D341Med (cell line): ENCODE results near the gene CYP2S1.
"Not testable (repeated sequence)": the region's sequence is repeated elsewhere in the genome, so short reads cannot be mapped to it uniquely, and the experiment has no call there.

Source experiments
- DNase-seq: peaks from one replicate; pipeline ENCODE4 v3.0.0; 2012; ENCODE audit warnings: low spot score

The CYP2S1 gene, protein sequence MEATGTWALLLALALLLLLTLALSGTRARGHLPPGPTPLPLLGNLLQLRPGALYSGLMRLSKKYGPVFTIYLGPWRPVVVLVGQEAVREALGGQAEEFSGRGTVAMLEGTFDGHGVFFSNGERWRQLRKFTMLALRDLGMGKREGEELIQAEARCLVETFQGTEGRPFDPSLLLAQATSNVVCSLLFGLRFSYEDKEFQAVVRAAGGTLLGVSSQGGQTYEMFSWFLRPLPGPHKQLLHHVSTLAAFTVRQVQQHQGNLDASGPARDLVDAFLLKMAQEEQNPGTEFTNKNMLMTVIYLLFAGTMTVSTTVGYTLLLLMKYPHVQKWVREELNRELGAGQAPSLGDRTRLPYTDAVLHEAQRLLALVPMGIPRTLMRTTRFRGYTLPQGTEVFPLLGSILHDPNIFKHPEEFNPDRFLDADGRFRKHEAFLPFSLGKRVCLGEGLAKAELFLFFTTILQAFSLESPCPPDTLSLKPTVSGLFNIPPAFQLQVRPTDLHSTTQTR

DNA sequence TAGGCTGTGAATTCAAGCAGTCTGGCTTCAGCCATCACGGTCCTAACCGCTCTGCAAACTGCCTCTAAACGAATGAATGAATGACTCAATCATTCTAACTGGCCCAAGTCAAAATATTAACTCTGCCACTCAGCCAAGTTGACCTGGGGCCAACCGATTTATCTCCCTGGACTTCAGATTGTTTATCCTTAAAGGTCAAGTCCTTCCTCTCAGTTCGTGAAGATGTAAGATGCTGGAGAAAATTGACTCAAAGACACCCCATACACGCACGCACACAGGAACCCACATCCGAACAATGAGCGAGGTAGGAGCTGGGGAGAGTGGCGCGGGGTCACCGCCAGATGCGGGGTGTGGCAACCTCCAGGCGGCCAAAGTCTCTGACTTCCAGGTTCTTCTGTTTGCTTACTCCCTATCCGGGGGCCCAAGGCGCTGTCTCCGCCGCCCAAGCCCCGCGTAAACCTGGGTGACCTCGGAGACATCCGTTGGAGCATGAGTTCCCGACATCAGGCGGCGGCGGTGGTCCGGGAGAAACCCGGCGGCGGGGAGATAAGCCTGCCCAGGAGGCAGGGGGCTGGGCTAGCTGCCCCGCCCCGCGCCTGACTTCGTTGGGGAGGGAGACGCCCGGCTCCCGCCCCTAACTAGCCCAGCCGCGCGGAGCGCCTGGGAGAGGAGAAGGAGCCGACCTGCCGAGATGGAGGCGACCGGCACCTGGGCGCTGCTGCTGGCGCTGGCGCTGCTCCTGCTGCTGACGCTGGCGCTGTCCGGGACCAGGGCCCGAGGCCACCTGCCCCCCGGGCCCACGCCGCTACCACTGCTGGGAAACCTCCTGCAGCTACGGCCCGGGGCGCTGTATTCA lies at the start of gene CYP2S1:
CYP2S1 (plus strand) TSS at position 646 of the 856 bp plus-strand sequence; CDS start at position 692, 46 bp downstream.
- DNase-seq, result peak; percentile 56

DNA sequence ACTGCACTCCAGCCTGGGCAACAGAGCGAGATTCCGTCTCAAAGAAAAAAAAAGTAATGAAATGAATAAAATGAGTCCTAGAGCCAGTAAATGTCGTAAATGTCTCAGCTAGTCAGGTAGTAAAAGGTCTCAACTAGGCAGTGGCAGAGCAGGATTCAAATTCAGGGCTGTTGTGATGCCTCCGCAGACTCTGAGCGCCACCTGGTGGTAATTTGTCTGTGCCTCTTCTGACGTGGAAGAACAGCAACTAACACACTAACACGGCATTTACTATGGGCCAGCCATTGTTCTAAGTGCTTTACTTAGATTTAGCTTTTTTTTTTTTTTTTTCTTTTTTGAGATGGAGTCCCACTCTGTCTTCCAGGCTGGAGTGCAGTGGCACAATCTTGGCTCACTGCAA lies 48.6 kb upstream of the CYP2S1 start:
- peak; percentile 71 for DNase-seq

DNA sequence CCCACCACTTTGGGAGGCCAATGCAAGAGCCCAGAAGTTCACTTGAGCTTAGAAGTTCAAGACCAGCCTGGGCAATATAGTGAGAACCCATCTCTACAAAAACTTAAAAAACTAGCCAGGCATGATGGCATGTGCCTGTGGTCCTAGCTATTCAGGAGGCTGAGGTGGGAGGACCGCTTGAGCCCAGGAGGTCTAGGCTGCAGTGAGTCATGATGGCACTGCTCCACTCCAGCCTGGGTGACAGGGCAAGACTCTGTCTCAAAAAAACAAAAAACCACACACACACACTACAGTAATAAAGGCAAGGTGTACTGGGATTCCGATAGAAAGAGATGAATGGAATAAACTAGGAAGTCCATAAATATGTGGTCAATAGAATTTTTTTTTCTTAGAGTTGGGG lies 43.2 kb upstream of the CYP2S1 start:
- DNase-seq, result no peak

DNA sequence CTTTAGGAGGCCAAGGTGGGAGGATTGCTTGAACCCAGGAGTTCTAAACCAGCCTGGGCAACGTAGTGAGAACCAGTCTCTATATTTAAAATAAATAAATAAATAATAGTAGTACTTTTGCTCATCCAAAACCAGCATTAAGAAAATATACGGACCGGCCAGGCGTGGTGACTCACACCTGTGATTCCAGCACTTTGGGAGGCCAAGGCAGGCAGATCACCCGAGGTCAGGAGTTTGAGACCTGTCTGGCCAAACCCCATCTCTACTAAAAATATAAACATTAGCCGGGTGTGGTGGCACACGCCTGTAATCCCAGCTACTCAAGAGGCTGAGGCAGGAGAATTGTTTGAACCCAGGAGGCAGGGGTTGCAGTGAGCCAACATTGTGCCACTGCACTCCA lies 42.0 kb upstream of the CYP2S1 start:
- DNase-seq, result not testable (repeated sequence)

DNA sequence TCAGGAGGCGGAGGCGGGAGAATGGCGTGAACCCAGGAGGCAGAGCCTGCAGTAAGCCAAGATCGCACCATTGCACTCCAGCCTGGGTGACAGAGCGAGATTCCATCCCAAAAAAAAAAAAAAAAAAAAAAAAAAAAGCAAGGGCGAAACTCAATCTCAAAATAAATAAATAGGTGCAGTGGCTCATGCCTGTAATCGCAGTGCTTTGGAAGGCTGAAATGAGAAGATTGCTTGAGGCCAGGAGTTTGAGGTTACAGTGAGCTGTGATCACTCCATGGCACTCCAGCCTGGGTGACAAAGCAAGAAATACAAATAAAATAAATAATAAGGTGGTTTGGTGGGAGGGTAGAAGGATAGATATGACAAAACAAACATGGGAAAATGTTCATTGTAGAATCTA lies 39.0 kb upstream of the CYP2S1 start:
- no peak for DNase-seq

DNA sequence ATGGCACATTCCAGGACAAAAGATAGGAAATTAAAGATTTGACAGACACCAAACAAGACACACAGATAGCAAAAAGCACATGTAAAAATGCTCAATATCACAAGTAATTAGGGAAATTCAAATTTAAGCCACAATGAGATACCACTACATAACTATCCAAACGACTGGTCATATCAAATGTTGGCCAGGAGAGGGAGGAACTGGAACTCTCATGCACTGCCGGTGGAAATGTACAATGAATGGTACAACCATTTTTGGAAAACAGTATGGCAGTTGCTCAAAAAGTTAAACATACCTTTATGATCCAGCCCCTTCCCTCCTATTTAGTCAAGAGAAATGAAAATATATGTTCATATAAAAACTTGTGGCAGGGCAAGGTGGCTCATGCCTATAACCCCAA lies 36.8 kb upstream of the CYP2S1 start:
- no peak for DNase-seq

DNA sequence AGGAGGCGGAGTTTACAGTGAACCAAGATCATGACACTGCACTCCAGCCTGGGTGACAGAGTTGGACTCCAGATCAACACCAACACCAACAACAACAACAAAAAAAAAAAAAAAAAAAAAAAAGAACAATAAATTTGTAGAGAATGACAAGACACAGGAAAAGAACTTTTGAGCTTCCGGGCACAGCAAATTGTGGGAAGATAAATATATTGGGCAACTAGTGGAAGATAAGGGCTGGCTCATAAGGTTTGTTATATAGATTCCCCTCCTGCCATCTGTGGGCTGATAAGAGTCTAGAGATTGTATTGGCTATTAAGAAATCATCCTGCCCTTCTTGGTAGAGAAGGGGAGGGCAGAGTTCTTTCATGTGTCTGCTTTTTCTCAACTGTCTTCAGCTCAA lies 33.1 kb upstream of the CYP2S1 start:
- DNase-seq, result no peak

DNA sequence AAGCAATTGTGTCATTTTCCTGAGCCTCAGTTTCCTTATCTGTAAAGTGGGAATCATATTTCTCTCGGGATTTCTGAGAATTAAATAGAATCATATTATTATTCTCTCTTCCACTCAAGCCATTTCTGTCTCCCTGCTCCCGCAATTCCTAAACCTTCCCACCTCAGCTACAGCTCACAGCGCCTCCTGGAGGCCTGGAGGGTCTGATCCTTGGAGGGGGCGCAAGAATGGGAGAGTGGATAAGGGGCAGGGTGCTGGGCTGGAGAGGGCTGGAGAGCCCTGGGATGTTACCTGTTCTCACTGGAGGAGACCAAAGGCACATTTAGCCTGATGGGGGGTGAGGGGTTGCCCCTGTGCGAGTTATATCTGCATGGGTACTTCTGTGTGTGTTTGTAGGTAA lies 31.1 kb upstream of the CYP2S1 start:
- DNase-seq, result no peak

DNA sequence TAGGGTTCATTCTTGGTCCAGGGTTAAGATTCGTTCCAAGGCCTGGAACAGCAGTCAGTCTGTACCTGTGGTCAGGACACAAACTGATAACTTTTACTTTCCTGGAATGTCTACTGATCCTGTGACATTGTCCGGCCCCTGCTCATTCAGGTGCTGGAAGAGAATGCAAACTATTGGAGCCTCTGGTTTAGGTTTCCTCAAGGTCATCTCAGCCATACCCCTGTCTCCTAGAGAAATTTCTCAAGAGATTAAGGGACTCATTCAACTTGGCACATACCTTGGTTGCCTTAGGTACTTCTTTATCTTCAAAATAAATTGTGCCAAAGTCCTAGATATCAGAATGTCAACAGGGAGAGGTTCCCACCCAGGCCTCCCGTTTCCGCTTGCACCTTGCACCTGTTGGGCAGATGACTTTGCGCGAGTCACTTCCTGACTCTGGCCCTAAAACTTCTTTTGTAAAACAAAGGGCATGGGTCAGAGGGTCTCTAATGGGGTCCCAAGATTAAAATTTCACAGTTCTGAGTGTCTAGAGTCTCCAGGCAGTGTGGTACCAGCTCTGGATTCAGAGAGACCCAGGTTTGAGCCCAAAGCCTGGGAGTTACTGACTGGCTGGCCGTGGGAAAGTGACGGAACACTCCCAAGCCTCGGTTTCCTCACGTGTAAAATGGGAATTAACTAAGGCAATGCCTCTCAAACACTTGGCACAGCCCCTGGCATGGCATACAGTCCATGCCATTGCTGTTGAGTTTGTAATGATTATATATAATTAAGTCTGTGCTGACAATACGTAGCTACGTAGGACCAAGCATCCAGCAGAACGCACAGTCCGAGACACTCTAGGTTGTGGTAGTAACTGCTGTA lies 25.8 kb upstream of the CYP2S1 start:
- no peak for DNase-seq

DNA sequence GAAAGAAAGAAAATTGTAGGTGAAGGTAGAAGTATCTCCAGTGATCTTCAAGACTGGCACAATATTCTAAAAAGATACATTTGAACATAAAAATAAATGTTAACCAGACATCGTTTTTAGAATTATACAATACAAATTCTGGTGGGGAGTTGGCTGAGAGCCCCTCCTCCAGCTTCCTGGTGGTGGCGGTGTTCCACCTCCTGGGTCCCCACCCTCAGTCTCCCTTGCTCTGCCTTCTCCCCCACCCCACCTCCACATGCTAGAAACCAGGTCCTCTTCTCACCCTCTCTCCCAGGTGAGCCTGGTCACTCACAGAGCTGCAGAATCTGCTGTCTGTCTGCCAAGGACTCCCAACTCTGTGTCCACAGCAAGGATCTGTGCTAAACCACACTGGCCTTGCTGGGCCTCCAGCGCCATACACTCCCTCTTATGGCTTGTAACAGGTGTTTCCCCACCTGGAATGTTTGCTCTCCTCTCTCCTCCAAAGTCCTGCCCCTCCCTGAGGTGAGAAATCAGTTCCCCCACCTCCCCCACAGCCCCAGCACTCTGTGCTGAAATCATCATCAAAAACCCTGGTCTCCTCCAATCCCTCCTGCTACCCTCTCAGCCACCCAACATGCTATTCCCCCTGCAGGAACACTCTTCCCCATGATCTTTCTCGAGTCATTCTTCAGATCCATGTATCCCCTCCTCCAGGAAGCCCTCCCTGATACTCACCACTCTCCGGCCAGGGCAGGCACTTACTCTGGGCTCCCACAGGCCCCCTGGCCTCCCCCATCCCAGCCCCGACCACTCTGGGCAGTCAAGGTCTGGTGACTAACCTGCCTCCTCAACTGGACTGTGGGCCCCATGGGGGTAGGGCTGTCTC lies 20.5 kb upstream of the CYP2S1 start:
- DNase-seq, result no peak

DNA sequence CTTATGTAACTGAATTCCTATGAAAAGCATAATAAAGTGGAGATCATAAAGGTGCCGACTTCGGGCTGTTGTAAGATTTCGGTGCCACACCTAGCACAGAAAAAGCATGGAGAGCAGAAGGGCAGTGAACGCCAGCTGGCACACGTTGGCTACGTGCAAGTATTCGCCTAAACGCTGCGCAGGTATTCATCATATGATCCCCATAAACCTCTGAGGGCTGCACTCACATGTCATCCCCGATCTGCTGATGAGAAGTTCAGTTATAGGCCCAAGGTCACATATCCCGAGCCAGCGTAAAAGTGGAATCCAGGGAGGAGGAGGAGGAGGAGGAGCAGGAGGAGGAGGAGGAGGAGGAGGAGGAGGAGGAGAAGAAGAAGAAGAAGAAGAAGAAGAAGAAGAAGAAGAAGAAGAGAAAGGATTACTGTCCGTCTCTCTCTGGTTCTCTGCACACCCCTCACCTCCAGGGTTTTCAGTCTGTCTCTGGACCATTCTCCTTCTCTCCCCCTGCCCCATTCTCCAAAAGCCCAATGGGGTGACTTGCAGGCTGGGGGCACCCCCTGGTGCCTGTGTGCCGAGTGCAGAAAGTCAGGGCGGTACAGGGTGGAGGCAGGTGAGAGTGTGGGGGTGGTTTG lies 18.6 kb upstream of the CYP2S1 start:
- DNase-seq, result no peak

DNA sequence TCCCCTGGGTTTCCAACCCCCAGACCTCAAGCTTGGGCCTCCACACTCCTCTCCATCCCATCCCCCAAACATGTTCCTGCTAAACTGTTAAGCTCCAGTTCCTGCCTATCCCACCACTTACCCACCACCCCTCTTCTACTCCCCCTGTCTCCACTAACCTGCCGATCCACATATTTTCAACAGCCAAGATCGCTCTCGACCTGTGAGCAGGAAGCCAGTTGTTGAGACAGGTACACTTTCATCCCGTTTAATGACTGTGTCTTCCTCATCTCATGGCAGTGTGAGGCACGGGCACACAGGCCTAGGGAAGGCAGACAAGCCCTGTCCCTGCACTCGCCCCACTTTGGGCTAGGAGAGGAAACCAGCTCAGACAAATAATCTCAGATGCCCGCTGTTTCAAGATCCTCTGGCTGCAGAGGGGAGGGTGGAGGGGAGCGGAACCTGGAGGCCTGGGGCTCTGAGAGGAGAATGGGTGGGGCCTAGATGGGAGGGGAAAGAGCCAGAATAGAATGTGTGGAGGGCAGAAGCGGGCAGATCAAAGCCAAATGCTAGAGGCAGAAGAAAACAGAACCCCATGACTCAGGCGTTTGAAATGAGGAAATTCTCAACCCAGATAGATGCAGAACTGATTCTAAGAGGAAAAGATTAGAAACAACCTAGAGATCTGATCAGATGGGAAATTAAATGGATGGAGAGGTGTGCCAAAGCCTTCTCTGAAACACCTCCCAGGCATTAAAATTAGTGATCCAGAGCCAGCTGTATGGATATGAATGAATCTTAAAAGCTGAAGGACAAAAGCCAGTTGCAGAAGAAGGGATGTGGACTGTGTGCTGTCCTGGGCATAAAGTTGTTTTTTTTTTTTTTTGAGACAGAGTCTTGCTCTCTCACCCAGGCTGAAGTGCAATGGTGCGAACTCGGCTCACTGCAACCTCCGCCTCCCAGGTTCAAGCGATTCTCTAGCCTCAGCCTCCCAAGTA lies 16.9 kb upstream of the CYP2S1 start:
- no peak for DNase-seq

DNA sequence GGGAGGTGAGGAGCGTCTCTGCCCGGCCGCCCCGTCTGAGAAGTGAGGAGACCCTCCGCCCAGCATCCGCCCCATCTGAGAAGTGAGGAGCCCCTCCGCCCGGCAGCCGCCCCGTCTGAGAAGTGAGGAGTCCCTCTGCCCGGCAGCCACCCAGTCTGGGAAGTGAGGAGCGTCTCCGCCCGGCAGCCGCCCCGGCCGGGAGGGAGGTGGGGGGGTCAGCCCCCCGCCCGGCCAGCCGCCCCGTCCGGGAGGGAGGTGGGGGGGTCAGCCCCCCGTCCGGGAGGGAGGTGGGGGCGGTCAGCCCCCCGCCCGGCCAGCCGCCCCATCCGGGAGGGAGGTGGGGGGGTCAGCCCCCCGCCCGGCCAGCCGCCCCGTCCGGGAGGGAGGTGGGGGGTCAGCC lies 12.8 kb upstream of the CYP2S1 start:
- not testable (repeated sequence) for DNase-seq

DNA sequence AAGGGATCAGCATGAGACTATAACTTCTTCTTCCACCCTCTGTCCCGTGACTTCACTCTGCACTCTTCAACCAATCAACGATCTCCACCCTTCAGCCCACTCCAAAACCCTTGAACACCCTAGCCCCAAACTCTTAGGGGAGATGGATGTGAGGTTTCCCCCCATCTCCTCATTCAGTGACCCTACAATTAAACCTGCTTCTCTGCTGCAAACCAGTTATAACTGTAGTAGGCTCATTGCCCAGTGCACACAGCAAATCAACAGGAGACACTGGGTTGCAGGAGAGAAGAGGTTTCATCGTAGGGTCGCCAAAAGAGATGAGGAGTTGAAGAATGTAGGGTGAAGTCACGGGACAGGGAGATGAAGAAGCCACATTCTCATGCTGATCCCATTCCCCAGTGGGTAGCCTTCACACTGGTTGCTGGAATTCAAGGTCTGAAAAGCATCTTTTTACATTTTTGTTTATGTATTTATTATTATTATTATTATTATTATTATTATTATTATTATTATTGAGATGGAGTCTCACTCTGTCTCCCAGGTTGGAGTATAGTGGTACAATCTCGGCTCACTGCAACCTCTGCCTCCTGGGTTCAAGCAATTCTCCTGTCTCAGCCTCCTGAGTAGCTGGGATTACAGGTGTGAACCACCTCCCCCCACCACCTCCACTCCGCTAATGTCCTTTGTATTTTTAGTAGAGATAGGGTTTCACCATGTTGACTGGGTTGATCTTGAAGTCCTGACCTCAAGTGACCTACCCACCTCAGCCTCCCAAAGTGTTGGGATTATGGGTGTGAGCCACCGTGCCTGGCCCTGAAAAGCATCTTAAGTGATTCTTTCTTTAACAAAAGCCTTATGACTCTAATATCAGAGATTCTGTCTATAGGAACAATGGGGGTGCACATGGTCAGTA lies 5.8 kb upstream of the CYP2S1 start:
- DNase-seq, result no peak

DNA sequence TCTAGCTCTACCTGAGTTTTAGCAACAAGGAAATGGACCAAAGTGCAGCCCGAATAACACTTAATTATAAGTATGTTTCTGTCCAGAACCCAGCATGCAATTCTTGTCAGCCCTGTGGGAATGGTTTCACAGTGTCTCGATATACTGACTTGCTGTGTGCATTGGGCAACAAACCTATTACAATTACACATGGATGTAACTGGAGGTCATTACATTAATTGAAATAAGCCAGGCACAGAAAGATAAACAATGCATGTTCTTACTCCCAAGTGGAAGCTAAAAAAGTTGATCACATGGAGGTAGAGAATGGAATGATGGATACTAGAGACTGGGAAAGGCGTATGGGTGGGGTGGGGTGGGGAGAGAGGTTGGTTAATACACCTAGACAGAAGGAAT lies 5.1 kb upstream of the CYP2S1 start:
- no peak for DNase-seq

DNA sequence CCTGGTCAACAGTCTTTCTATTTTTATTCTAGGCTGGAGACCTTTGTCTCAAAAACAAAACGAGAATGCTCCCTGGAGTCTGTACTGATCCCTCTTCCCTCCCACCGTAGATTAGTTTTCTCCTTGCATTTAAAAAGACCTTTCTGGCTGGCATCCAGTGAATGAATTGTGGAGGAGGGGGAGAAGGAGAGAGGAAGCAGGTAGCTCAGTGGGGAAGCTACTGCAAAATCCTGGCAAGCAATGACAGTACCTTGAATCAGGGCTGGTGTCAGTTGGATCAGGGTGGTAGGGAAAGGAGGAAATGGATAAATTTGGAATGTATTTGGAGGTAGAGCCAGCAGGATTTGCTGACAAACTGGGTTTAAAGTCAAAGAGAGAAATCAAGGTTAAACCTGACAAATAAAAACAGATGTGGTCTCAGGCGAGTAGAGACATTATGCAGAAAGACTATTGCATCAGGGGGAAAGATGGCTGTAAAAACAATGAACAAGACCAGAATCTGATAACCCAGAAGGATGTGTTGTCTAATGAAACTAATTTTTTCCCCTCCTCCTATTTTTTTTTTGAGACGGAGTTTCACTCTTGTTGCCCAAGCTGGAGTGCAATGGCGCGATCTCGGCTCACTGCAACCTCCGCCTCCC lies 3.5 kb upstream of the CYP2S1 start:
- DNase-seq, result peak; percentile 17

DNA sequence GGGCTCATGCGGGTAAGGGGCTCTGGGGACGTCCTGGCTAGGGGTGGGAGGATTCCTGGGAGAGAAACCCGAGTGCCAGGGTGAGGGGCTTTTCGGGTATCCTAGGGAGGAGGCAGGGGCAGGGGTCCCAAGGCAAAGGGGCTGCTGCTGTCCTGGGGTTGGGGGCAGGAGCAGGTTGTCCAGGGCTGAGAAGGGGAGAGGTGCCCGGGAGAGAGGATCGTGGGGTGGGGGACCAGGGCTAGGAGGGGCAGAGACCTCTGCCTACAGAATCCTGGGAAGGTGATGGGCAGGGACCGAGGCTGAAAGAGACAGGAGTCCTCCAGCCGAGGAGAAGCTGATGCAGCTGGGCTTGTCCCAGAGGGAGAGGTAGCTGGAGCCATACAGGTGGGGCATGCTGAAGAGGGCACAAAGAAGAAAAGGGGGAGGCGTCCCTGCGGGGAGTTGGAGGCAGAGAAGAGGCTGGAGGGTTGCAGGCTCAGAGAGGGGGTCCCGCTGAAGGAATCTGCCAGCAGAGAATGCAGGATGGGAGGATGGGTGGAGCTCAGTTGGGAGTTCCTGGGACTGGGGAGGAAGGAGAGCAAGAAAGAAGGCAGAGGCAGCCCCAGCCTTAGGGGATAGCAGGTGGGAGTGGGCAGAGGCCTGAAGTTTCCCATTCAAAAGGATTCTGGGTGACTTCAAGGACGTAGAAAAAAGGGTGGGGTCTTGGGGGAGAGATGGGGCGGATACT lies 574 bp downstream of the CYP2S1 start:
- peak; percentile 26 for DNase-seq
